ENCODE results near the gene MARVELD3.
"Not testable (repeated sequence)": the region's sequence is repeated elsewhere in the genome, so short reads cannot be mapped to it uniquely, and the experiment has no call there.

MARVELD3 gene, protein sequence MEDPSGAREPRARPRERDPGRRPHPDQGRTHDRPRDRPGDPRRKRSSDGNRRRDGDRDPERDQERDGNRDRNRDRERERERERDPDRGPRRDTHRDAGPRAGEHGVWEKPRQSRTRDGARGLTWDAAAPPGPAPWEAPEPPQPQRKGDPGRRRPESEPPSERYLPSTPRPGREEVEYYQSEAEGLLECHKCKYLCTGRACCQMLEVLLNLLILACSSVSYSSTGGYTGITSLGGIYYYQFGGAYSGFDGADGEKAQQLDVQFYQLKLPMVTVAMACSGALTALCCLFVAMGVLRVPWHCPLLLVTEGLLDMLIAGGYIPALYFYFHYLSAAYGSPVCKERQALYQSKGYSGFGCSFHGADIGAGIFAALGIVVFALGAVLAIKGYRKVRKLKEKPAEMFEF

DNA sequence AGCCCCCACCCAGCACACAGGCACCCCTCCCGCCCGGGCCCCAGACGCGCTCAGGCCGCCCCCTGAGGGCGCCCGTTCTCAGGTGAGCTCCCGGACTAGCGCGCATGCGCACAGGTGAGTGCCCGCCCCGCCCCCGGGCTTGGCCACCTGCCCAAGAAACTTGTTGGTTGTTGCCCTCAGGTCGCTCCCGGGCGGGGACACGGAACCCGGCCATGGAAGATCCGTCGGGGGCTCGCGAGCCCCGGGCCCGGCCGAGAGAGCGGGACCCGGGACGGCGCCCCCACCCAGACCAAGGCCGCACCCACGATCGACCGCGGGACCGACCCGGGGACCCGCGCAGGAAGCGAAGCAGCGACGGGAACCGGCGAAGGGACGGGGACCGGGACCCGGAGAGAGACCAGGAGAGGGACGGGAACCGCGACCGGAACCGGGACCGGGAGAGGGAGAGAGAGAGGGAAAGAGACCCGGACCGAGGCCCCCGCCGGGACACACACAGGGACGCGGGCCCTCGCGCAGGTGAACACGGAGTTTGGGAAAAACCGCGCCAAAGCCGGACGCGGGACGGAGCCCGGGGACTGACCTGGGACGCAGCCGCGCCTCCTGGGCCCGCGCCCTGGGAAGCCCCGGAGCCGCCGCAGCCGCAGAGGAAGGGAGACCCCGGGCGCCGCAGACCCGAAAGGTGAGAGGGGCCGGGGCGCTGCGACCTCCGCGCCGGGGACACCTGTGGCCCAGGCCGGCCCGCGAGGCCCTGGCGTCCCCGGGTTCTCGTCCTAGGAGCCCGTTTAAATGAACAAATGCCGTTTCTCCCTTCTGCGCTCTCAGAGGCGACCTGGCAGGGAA is at the start of gene MARVELD3:
MARVELD3 (plus strand) TSS at position 167 of the 840 bp plus-strand sequence; CDS start at position 213, 46 bp downstream.
- H3K4me3 ChIP-seq (replicated peaks; ENCODE audit: low read depth, low read length) = peak within 1 kb of the TSS; percentile 33
- TF ChIP-seq, protein P1, sequence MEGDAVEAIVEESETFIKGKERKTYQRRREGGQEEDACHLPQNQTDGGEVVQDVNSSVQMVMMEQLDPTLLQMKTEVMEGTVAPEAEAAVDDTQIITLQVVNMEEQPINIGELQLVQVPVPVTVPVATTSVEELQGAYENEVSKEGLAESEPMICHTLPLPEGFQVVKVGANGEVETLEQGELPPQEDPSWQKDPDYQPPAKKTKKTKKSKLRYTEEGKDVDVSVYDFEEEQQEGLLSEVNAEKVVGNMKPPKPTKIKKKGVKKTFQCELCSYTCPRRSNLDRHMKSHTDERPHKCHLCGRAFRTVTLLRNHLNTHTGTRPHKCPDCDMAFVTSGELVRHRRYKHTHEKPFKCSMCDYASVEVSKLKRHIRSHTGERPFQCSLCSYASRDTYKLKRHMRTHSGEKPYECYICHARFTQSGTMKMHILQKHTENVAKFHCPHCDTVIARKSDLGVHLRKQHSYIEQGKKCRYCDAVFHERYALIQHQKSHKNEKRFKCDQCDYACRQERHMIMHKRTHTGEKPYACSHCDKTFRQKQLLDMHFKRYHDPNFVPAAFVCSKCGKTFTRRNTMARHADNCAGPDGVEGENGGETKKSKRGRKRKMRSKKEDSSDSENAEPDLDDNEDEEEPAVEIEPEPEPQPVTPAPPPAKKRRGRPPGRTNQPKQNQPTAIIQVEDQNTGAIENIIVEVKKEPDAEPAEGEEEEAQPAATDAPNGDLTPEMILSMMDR (IDR thresholded peaks at IDR 0.05; ENCODE audit: low read length, missing control alignments) = no peak
- DNase-seq (ENCODE audit: low read depth) = no peak

GRCh38 chr16:71576971-71577370 is 49.0 kb upstream of the MARVELD3 start, which contains the start of gene TAT:
TSS of gene TAT (minus strand) at chr16:71577092. CDS start at chr16:71576415, 677 bp downstream.
- no peak for DNase-seq (ENCODE audit: low read depth)

GRCh38 chr16:71582553-71582848 is 43.5 kb upstream of the MARVELD3 start:
- DNase-seq (ENCODE audit: low read depth); H3K4me3 ChIP-seq (replicated peaks; ENCODE audit: low read depth, low read length): not testable (repeated sequence)

More at GRCh38 chr16:71576971-71577370, 49.0 kb upstream of the MARVELD3 start, which contains the start of gene TAT:
- TF ChIP-seq, protein P1 (IDR thresholded peaks at IDR 0.05; ENCODE audit: low read length, missing control alignments) = no peak
- no peak within 1 kb of the TSS for H3K4me3 ChIP-seq (replicated peaks; ENCODE audit: low read depth, low read length)

- DNase-seq (ENCODE audit: low read depth) = no peak
- H3K4me3 ChIP-seq (replicated peaks; ENCODE audit: low read depth, low read length) = no peak overlapping the region
- TF ChIP-seq, protein P1 (IDR thresholded peaks at IDR 0.05; ENCODE audit: low read length, missing control alignments) = no peak
Measured at GRCh38 chr16:71584543-71585317, 41.3 kb upstream of the MARVELD3 start.

GRCh38 chr16:71585318-71585703 is 40.7 kb upstream of the MARVELD3 start:
- TF ChIP-seq, protein P1 (IDR thresholded peaks at IDR 0.05; ENCODE audit: low read length, missing control alignments) = no peak
- no peak overlapping the region for H3K4me3 ChIP-seq (replicated peaks; ENCODE audit: low read depth, low read length)
- DNase-seq (ENCODE audit: low read depth) = no peak

DNA sequence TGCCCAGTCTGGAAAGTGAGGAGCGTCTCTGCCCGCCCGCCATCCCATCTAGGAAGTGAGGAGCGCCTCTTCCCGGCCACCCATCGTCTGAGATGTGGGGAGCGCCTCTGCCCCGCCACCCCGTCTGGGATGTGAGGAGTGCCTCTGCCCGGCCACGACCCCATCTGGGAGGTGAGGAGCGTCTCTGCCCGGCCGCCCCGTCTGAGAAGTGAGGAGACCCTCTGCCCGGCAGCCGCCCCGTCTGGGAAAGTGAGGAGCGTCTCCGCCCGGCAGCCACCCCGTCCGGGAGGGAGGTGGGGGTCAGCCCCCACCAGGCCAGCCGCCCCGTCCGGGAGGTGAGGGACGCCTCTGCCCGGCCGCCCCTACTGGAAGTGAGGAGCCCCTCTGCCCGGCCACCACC is 36.6 kb upstream of the MARVELD3 start:
- H3K4me3 ChIP-seq (replicated peaks; ENCODE audit: low read depth, low read length); DNase-seq (ENCODE audit: low read depth): not testable (repeated sequence)

- not testable (repeated sequence) for DNase-seq (ENCODE audit: low read depth); H3K4me3 ChIP-seq (replicated peaks; ENCODE audit: low read depth, low read length)
Measured at GRCh38 chr16:71590071-71590470, 35.9 kb upstream of the MARVELD3 start.

DNA sequence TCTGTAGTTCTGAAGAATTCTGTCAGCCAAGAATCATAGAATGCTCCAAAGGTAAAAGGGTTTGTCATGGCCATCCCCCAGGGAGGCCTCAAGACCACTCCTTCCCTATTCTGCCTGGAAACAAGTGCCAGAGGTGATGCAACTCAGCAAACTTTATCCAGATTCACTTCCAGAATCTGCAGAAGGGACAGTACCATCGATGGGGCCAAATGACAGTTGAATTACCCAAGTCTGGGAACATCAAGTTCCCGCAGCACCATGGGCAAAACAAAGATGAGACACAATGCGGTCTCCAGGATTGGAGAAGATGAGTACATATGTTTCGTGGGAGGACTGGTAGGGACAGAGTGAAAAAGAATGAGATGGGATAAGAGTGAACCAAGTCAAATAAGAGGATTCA is 35.4 kb upstream of the MARVELD3 start:
- H3K4me3 ChIP-seq (replicated peaks; ENCODE audit: low read depth, low read length) = no peak overlapping the region
- TF ChIP-seq, protein P1 (IDR thresholded peaks at IDR 0.05; ENCODE audit: low read length, missing control alignments) = no peak
- DNase-seq (ENCODE audit: low read depth) = no peak
